Osteocyte (in vitro differentiated cells): ENCODE results near the gene SDK2. TPM values are rescaled to one million over a fixed set of nuclear protein-coding genes. Genes with fewer than 3 reads are reported as not detected.

Source experiments
- DNase-seq: peaks from one replicate; pipeline ENCODE4 v3.0.0; 2021; ENCODE audit warnings: mixed read lengths; ENCODE audit not compliant: unreplicated experiment; ENCODE audit errors: extremely low spot score
- H3K27ac Mint-ChIP-seq: one replicate; pipeline ENCODE4 v1.8.0; 2021; ENCODE audit warnings: mild to moderate bottlenecking, mixed read lengths; ENCODE audit not compliant: unreplicated experiment
- H3K27me3 Mint-ChIP-seq: one replicate; pipeline ENCODE4 v1.8.0; 2021; ENCODE audit warnings: mixed read lengths; ENCODE audit not compliant: unreplicated experiment
- H3K36me3 Mint-ChIP-seq: one replicate; pipeline ENCODE4 v1.8.0; 2021; ENCODE audit warnings: mixed read lengths; ENCODE audit not compliant: unreplicated experiment
- H3K4me1 Mint-ChIP-seq: one replicate; pipeline ENCODE4 v1.8.0; 2021; ENCODE audit warnings: mixed read lengths; ENCODE audit not compliant: unreplicated experiment
- H3K4me3 Mint-ChIP-seq: one replicate; pipeline ENCODE4 v1.8.0; 2021; ENCODE audit warnings: mild to moderate bottlenecking, moderate library complexity, mixed read lengths; ENCODE audit not compliant: unreplicated experiment
- H3K9me3 Mint-ChIP-seq: one replicate; pipeline ENCODE4 v1.8.0; 2021; ENCODE audit warnings: mixed read lengths; ENCODE audit not compliant: unreplicated experiment
- total RNA-seq: library from RNA; stranded (reverse); gene quantifications from 2 replicates; pipeline ENCODE4 v1.2.1, GENCODE V29; 2021
- TF ChIP-seq, protein P1 (sequence below): fragments of 200-600 bp; sonication (generic); IDR thresholded peaks from 2 replicates; pipeline ENCODE4 v1.5.0; 2021; ENCODE audit warnings: antibody characterized with exemption, mild to moderate bottlenecking, moderate library complexity

SDK2 gene
- total RNA-seq, 1 donor from 2014 or later = 16.5 TPM

GRCh38 chr17:73532421-73532901 lies 111.8 kb downstream of the SDK2 start:
- H3K27me3 Mint-ChIP-seq = no peaks in the 10 kb centered on the region
- peaks cover 13% of the 10 kb centered on the region for H3K4me1 Mint-ChIP-seq
- TF ChIP-seq, protein P1, sequence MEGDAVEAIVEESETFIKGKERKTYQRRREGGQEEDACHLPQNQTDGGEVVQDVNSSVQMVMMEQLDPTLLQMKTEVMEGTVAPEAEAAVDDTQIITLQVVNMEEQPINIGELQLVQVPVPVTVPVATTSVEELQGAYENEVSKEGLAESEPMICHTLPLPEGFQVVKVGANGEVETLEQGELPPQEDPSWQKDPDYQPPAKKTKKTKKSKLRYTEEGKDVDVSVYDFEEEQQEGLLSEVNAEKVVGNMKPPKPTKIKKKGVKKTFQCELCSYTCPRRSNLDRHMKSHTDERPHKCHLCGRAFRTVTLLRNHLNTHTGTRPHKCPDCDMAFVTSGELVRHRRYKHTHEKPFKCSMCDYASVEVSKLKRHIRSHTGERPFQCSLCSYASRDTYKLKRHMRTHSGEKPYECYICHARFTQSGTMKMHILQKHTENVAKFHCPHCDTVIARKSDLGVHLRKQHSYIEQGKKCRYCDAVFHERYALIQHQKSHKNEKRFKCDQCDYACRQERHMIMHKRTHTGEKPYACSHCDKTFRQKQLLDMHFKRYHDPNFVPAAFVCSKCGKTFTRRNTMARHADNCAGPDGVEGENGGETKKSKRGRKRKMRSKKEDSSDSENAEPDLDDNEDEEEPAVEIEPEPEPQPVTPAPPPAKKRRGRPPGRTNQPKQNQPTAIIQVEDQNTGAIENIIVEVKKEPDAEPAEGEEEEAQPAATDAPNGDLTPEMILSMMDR = no peak
- no peak for DNase-seq
- H3K9me3 Mint-ChIP-seq = no peaks in the 10 kb centered on the region
- H3K36me3 Mint-ChIP-seq = no peaks in the 10 kb centered on the region
- H3K4me3 Mint-ChIP-seq = no peak overlapping the region
- H3K27ac Mint-ChIP-seq = no peak overlapping the region

DNA sequence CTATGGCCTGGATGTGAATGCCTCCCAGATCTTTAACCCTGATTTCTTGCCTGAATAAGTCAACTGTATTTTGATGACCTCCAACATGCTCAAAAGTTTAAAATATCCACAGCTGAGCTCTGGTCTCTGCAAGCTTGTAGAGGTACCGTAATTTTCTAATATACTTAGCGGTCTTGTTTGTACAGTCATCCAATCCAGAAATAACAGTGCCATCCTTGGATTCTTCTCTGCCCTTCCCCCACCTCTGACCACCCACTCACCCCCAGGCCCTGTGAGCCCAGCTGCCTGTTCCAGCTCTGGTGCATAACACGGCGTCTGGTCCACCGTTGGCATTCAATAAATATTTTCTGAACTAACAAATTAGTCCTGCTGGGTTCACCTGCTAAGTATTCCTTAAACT lies 113.1 kb downstream of the SDK2 start:
- TF ChIP-seq, protein P1 = no peak
- H3K4me3 Mint-ChIP-seq = no peak overlapping the region
- H3K4me1 Mint-ChIP-seq = peaks cover 13% of the 10 kb centered on the region
- H3K27me3 Mint-ChIP-seq = no peaks in the 10 kb centered on the region
- DNase-seq = no peak
- no peaks in the 10 kb centered on the region for H3K36me3 Mint-ChIP-seq
- H3K9me3 Mint-ChIP-seq = no peaks in the 10 kb centered on the region
- peak overlapping the region; percentile 11 for H3K27ac Mint-ChIP-seq

DNA sequence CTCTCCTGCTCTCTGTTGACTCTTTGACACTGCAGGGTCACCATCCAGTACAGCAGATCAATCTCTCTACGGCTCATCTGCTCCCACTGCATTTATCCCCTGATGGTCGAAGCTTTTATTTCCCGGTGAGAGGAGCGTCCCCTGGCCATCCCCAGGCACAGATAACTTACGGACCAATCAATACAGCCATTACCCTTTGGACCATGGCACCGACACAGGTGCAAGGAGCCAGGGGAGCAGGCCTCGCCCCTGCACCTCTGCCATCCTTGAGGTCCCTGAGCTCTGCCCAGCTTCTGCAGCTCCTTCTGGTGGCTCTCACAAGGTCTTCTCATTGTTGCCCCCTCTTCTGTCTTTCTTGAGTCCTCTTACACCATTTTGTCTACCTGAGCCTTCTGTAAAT lies 115.6 kb downstream of the SDK2 start:
- Mint-ChIP-seq H3K27ac (no peak overlapping the region), H3K4me3 (no peak overlapping the region), H3K36me3 (no peaks in the 10 kb centered on the region), H3K9me3 (no peaks in the 10 kb centered on the region), H3K27me3 (no peaks in the 10 kb centered on the region), H3K4me1 (peaks cover 13% of the 10 kb centered on the region)
- TF ChIP-seq, protein P1 = no peak
- no peak for DNase-seq

GRCh38 chr17:73526952-73527351 lies 117.3 kb downstream of the SDK2 start:
- Mint-ChIP-seq H3K27ac (no peak overlapping the region), H3K4me1 (peaks cover 13% of the 10 kb centered on the region)
- TF ChIP-seq, protein P1 = no peak

GRCh38 chr17:73524941-73525679 lies 119.1 kb downstream of the SDK2 start:
- H3K4me1 Mint-ChIP-seq = no peaks in the 10 kb centered on the region
- H3K36me3 Mint-ChIP-seq = no peaks in the 10 kb centered on the region
- DNase-seq = no peak
- H3K4me3 Mint-ChIP-seq = no peak overlapping the region
- no peaks in the 10 kb centered on the region for H3K9me3 Mint-ChIP-seq
- H3K27ac Mint-ChIP-seq = no peak overlapping the region
- TF ChIP-seq, protein P1 = no peak
- H3K27me3 Mint-ChIP-seq = no peaks in the 10 kb centered on the region

More at GRCh38 chr17:73526952-73527351, 117.3 kb downstream of the SDK2 start:
- no peak overlapping the region for H3K4me3 Mint-ChIP-seq
- H3K36me3 Mint-ChIP-seq = no peaks in the 10 kb centered on the region
- no peaks in the 10 kb centered on the region for H3K9me3 Mint-ChIP-seq
- DNase-seq = no peak
- no peaks in the 10 kb centered on the region for H3K27me3 Mint-ChIP-seq
